ENCODE data around the gene EEFSEC.

The EEFSEC gene

GRCh38 chr3:128153156-128154041, at the start of gene EEFSEC:
TSS of gene EEFSEC (plus strand) at chr3:128153481. CDS start at chr3:128153508, 27 bp downstream.
- DNase-seq = peak; percentile 83

- DNase-seq = no peak
Observed at GRCh38 chr3:128107834-128108233, 45.4 kb upstream of the EEFSEC start.

- DNase-seq = no peak
Observed at GRCh38 chr3:128111147-128111546, 42.1 kb upstream of the EEFSEC start.

- peak; percentile 87 for DNase-seq
Observed at GRCh38 chr3:128112357-128112968, 40.8 kb upstream of the EEFSEC start.

GRCh38 chr3:128113817-128114794, 39.2 kb upstream of the EEFSEC start:
- DNase-seq = no peak

- no peak for DNase-seq
Observed at GRCh38 chr3:128122013-128122412, 31.3 kb upstream of the EEFSEC start.

- no peak for DNase-seq
Observed at GRCh38 chr3:128123156-128123537, 30.1 kb upstream of the EEFSEC start.

GRCh38 chr3:128123538-128124368, 29.5 kb upstream of the EEFSEC start, which contains the start of gene RUVBL1:
TSS of gene RUVBL1 (minus strand) at chr3:128123812. CDS start at chr3:128123724, 88 bp downstream.
- peak; percentile 98 for DNase-seq

GRCh38 chr3:128127236-128127635, 26.0 kb upstream of the EEFSEC start:
- DNase-seq = no peak

- peak; percentile 18 for DNase-seq
Observed at GRCh38 chr3:128128251-128128650, 25.0 kb upstream of the EEFSEC start.

GRCh38 chr3:128131897-128132646, 21.2 kb upstream of the EEFSEC start:
- DNase-seq = no peak

- peak; percentile 36 for DNase-seq
Observed at GRCh38 chr3:128133273-128133883, 19.9 kb upstream of the EEFSEC start.

- no peak for DNase-seq
Observed at GRCh38 chr3:128143496-128143895, 9.8 kb upstream of the EEFSEC start.

GRCh38 chr3:128144512-128145187, 8.6 kb upstream of the EEFSEC start:
- DNase-seq = no peak

- DNase-seq = peak; percentile 94
Observed at GRCh38 chr3:128145279-128145678, 8.0 kb upstream of the EEFSEC start.

- no peak for DNase-seq
Observed at GRCh38 chr3:128146201-128146600, 7.1 kb upstream of the EEFSEC start.

GRCh38 chr3:128149650-128150049, 3.6 kb upstream of the EEFSEC start:
- DNase-seq = peak; percentile 28

GRCh38 chr3:128151758-128152274, 1.5 kb upstream of the EEFSEC start:
- no peak for DNase-seq

- DNase-seq = no peak
Observed at GRCh38 chr3:128152419-128153155, 694 bp upstream of the EEFSEC start.

All from MV-4-11 (cell line).